Activated T-cell treated with anti-CD3 and anti-CD28 coated beads for 24 hours (primary cell): ENCODE measurements around the gene SYNDIG1.

Source experiments
- DNase-seq: peaks from one replicate; pipeline ENCODE4 v3.0.0-alpha.2; 2020; ENCODE audit warnings: low read depth

The SYNDIG1 gene

GRCh38 chr20:24571159-24571558, 101.7 kb downstream of the SYNDIG1 start:
- DNase-seq: no peak

DNA sequence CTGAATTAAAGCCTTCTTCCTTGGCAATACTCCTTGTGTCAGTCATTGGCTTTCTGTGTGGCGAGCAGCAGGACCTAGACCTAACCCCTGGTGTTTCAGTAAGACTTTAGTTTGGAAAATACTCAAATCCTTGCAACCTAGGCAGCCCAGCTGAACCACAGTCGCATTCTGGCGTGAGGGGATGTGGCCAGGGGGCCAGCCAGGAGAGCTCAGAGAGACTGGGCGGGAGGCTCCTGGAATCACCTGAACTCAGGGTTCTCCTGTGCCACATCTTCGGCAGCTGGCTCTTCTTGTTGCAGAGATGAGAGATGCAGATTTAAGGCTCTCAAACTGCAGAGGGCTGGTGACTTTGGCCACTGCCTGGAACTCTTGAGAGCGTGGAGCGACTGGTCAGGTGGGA, 102.7 kb downstream of the SYNDIG1 start:
- DNase-seq: no peak

DNA sequence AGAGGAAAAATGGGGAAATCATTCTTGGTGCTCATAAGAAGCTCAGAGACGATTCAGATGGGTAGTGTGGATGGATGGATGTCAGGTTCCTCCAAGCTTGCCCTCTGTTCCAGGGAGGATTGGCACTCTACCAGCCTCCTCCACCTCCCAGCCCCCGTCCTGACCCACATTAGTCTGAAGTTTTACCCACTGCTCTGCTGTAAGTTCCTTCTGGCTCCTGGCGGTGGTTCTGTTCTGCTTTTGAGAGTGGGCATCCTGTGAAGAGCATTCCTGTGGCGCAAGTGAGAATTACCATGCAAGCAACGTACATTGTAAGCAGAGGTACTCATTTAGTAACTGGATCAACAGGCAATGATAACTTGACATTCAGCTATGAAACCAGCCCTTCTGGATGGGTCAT, 103.4 kb downstream of the SYNDIG1 start:
- no peak for DNase-seq

GRCh38 chr20:24573557-24573956, 104.1 kb downstream of the SYNDIG1 start:
- DNase-seq: no peak

DNA sequence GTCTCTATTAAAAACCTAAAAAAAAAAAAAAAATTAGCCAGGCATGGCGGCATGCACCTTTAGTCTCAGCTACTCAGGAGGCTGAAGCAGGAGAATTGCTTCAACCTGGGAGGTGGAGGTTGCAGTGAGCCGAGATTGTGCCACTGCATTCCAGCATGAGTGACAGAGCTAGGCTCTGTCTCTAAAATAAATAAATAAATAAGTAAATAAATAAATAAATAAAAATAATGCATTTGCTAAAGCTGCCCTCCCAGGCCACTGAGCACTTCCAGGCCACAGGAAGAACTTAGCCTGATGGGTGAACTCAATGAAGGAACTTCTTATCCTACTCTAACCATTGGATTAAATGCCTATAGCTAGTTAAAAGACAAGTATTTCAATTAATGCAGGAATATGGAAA, 104.9 kb downstream of the SYNDIG1 start:
- DNase-seq: no peak

GRCh38 chr20:24574797-24575196, 105.4 kb downstream of the SYNDIG1 start:
- DNase-seq: no peak

GRCh38 chr20:24575811-24576210, 106.4 kb downstream of the SYNDIG1 start:
- no peak for DNase-seq

- no peak for DNase-seq
These were observed 107.0 kb downstream of the SYNDIG1 start for GRCh38 chr20:24576447-24576846.

- DNase-seq: no peak
These were observed 108.0 kb downstream of the SYNDIG1 start for GRCh38 chr20:24577271-24577909.

GRCh38 chr20:24578567-24579415, 109.4 kb downstream of the SYNDIG1 start:
- no peak for DNase-seq

DNA sequence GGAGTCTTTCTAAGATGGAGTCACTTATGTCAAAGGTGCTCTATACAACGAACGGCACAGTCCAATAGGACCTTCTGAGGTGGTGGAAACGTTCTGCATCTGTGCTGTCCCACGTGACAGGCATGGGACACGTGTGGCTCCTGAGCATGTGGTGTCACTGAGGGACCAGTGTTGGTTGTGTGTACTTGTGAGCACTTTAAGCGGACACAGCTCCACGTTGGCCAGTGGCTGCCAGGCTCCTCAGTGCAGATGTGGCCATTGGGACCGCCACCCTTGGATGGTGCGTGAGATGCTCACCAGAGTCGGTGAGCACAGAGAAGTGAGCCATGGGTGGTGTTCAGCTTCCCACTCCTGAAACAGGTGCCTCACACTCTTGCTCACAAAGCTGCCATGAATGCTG, 110.0 kb downstream of the SYNDIG1 start:
- no peak for DNase-seq

- no peak for DNase-seq
These were observed 110.6 kb downstream of the SYNDIG1 start for GRCh38 chr20:24580006-24580405.

GRCh38 chr20:24580855-24581254, 111.4 kb downstream of the SYNDIG1 start:
- DNase-seq: no peak

GRCh38 chr20:24581443-24582170, 112.2 kb downstream of the SYNDIG1 start:
- no peak for DNase-seq

GRCh38 chr20:24582373-24583168, 113.1 kb downstream of the SYNDIG1 start:
- DNase-seq: no peak

DNA sequence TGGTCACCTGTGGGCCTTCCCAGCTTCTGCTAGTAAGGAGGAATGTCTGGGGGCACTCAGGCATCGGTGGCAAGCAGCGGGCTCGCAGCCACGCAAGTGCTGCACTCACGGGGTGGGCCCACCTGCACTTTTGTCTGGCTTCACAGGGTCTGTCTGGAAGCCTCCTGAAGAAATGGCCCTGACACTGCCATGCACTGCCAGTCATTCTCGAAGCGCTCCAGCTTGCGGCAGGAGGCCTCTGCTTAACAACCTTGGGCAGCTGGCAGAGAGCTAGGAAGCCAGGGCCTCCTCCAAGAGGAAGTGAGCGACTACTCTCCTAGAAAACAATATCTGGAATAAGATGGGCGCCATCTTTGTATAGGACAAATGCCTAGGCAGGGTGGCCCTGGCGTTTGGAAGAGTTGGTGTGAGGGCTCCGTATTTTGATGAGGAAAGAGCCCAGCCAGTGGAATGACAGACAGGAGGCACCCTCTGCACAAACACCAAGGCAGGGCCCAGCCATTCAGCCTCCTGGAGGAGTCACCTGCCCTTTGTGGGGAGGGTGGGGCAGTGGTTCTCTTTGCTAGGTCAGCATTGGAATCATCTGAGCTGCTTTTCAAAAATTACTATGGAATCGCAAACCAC, 113.9 kb downstream of the SYNDIG1 start:
- DNase-seq: no peak

DNA sequence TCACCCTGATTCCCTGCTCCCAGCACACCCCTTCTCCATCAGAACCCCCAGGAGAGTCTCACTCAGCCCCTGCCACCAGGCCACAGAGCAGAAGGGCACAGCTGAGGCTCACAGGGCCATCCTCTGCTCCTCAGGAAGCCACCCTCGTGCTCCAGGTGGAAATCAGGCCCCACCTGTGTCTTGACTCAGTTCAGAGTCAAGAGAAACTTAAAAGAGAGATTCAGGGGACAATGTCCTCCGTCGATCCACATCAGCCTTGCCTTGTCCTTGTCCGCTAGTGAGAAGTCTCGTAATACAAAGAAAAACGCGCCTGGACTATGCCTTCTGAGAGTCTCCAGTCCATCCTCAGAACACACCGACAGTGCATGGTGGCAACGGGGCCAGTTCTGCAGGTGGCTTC, 114.6 kb downstream of the SYNDIG1 start:
- DNase-seq: no peak

- no peak for DNase-seq
These were observed 115.3 kb downstream of the SYNDIG1 start for GRCh38 chr20:24584538-24585356.

DNA sequence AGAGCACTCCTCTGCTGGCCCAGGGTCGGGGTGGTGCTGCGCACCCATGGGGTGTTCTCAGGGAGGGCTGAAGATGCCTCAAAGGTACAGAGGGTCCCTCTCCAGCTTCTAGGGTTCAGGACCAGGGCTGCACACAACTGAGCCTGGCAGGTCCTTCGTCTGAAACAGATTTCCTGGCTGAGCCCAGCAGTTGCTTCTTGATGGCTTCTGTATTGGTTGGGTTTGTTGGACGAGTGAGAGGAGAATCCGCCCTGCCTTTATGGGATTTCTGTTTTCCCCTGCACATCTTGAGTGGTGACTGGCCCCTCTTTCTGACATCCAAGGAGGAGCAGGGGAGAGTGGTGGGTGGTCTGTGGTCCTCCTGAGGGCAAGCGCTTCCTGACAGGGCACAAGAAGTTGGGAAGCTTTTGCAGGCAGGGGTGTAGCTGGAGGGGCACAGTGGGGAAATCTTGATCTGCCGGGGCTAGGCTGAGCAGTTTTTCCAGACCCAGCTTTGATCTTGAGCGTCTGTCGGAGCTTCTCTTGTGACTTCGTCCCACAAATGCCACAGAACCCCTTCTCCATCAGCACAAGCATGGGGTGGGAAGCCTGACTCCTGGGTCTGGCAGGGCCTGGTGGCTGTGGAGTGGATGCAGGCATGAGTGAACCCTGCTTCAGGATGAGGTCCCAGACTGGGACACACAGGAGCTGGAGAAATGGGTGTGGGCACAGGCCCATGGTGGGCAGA, 116.5 kb downstream of the SYNDIG1 start:
- no peak for DNase-seq

- DNase-seq: no peak
These were observed 117.1 kb downstream of the SYNDIG1 start for GRCh38 chr20:24586523-24586840.
